SK-N-SH treated with all-trans-retinoic acid at 6 μM for 48 hours (cell line): Measurements from ENCODE around the gene TRPV5.

Source experiments
- ATAC-seq: fragments of 200-7000 bp; cut with Tn5 transposase; 3 replicates; pipeline ENCODE4 v1.9.1; 2020; ENCODE audit warnings: mild to moderate bottlenecking, moderate library complexity
- ARNTL ChIP-seq: fragments of 450-650 bp; formaldehyde crosslinking; IDR thresholded peaks from 2 replicates; pipeline ENCODE4 v1.5.0; 2020; ENCODE audit warnings: low read depth, mild to moderate bottlenecking, moderate library complexity, borderline replicate concordance
- BACH2 ChIP-seq: fragments of 250-450 bp; sonication (Bioruptor Pico); IDR thresholded peaks from 2 replicates; pipeline ENCODE4 v1.9.0; 2021; ENCODE audit warnings: mild to moderate bottlenecking, borderline replicate concordance
- GLIS3 ChIP-seq: fragments of 250-450 bp; sonication (Bioruptor Pico); IDR thresholded peaks from 2 replicates; pipeline ENCODE4 v1.5.0; 2020; ENCODE audit warnings: mild to moderate bottlenecking, moderate library complexity
- ISL1 ChIP-seq: fragments of 250-450 bp; sonication (Bioruptor Pico); IDR thresholded peaks from 2 replicates; pipeline ENCODE4 v2.1.2; 2022; ENCODE audit warnings: mild to moderate bottlenecking, moderate library complexity
- OSR1 ChIP-seq: fragments of 250-450 bp; sonication (Bioruptor Pico); IDR thresholded peaks from 2 replicates; pipeline ENCODE4 v1.8.0; 2022; ENCODE audit warnings: moderate library complexity, mild to moderate bottlenecking, inconsistent platforms
- PATZ1 ChIP-seq: fragments of 250-450 bp; sonication (Bioruptor Pico); IDR thresholded peaks from 2 replicates; pipeline ENCODE4 v1.8.0; 2020; ENCODE audit warnings: mild to moderate bottlenecking, moderate library complexity, borderline replicate concordance
- POU6F1 ChIP-seq: fragments of 250-450 bp; sonication (Bioruptor Pico); IDR thresholded peaks from 2 replicates; pipeline ENCODE4 v1.8.0; 2021; ENCODE audit warnings: low read depth, mild to moderate bottlenecking, moderate library complexity, borderline replicate concordance
- PPARA ChIP-seq: fragments of 250-450 bp; sonication (Bioruptor Pico); IDR thresholded peaks from 2 replicates; pipeline ENCODE4 v1.5.0; 2020; ENCODE audit warnings: mild to moderate bottlenecking, borderline replicate concordance
- RARB ChIP-seq: fragments of 250-450 bp; sonication (Bioruptor Pico); IDR thresholded peaks from 2 replicates; pipeline ENCODE4 v1.8.0; 2021; ENCODE audit warnings: mild to moderate bottlenecking, moderate library complexity
- SNAI2 ChIP-seq: fragments of 250-450 bp; sonication (Bioruptor Pico); IDR thresholded peaks from 2 replicates; pipeline ENCODE4 v1.5.0; 2020; ENCODE audit warnings: mild to moderate bottlenecking, moderate library complexity
- TCF4 ChIP-seq: fragments of 250-450 bp; sonication (Bioruptor Pico); IDR thresholded peaks from 2 replicates; pipeline ENCODE4 v1.8.0; 2021; ENCODE audit warnings: mild to moderate bottlenecking, moderate library complexity, borderline replicate concordance
- TOX ChIP-seq: fragments of 250-450 bp; sonication (Bioruptor Pico); IDR thresholded peaks from 2 replicates; pipeline ENCODE4 v1.8.0; 2021; ENCODE audit warnings: mild to moderate bottlenecking, moderate library complexity, borderline replicate concordance
- TSHZ2 ChIP-seq: fragments of 250-450 bp; sonication (Bioruptor Pico); IDR thresholded peaks from 2 replicates; pipeline ENCODE4 v1.5.0; 2020; ENCODE audit warnings: mild to moderate bottlenecking, moderate library complexity
- ZFP3 ChIP-seq: fragments of 250-450 bp; sonication (Bioruptor Pico); IDR thresholded peaks from 2 replicates; pipeline ENCODE4 v1.5.0; 2020; ENCODE audit warnings: mild to moderate bottlenecking, moderate library complexity
- ZFP30 ChIP-seq: fragments of 450-650 bp; formaldehyde crosslinking; IDR thresholded peaks from 2 replicates; pipeline ENCODE4 v1.5.0; 2022; ENCODE audit warnings: mild to moderate bottlenecking, moderate library complexity
- ZNF565 ChIP-seq: fragments of 450-650 bp; formaldehyde crosslinking; conservative IDR thresholded peaks from 2 replicates; pipeline ENCODE4 v1.5.0; 2020; ENCODE audit warnings: low read depth, mild to moderate bottlenecking, moderate library complexity
- ZNF70 ChIP-seq: fragments of 450-650 bp; formaldehyde crosslinking; IDR thresholded peaks from 2 replicates; pipeline ENCODE4 v1.5.0; 2020; ENCODE audit warnings: mild to moderate bottlenecking, moderate library complexity
- ZNF8 ChIP-seq: fragments of 450-650 bp; formaldehyde crosslinking; IDR thresholded peaks from 2 replicates; pipeline ENCODE4 v1.5.0; 2020; ENCODE audit warnings: mild to moderate bottlenecking, moderate library complexity
- TF ChIP-seq, protein P1 (sequence below): fragments of 250-450 bp; sonication (Bioruptor Pico); IDR thresholded peaks from 2 replicates; pipeline ENCODE4 v1.5.1; 2020; ENCODE audit warnings: low read depth, mild to moderate bottlenecking, moderate library complexity
- TF ChIP-seq, protein P2 (sequence below): fragments of 250-450 bp; sonication (Bioruptor Pico); IDR thresholded peaks from 2 replicates; pipeline ENCODE4 v1.5.1; 2021; ENCODE audit warnings: mild to moderate bottlenecking, moderate library complexity

Gene TRPV5

GRCh38 chr7:142897691-142898090 is 35.9 kb downstream of the TRPV5 start:
- TF ChIP-seq ARNTL (CRISPR knock-in tag): no peak
- TF ChIP-seq, protein P1, sequence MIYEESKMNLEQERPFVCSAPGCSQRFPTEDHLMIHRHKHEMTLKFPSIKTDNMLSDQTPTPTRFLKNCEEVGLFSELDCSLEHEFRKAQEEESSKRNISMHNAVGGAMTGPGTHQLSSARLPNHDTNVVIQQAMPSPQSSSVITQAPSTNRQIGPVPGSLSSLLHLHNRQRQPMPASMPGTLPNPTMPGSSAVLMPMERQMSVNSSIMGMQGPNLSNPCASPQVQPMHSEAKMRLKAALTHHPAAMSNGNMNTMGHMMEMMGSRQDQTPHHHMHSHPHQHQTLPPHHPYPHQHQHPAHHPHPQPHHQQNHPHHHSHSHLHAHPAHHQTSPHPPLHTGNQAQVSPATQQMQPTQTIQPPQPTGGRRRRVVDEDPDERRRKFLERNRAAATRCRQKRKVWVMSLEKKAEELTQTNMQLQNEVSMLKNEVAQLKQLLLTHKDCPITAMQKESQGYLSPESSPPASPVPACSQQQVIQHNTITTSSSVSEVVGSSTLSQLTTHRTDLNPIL: no peak
- no peak for TF ChIP-seq TOX (CRISPR knock-in tag)
- no peak for TF ChIP-seq PPARA
- TF ChIP-seq TSHZ2 (CRISPR knock-in tag): no peak
- no peak for TF ChIP-seq ZNF565 (CRISPR knock-in tag)
- TF ChIP-seq ZNF70 (CRISPR knock-in tag): no peak
- no peak for TF ChIP-seq ISL1 (CRISPR knock-in tag)
- TF ChIP-seq ZFP3 (CRISPR knock-in tag): no peak
- no peak for TF ChIP-seq GLIS3 (CRISPR knock-in tag)
- ATAC-seq: no peak

DNA sequence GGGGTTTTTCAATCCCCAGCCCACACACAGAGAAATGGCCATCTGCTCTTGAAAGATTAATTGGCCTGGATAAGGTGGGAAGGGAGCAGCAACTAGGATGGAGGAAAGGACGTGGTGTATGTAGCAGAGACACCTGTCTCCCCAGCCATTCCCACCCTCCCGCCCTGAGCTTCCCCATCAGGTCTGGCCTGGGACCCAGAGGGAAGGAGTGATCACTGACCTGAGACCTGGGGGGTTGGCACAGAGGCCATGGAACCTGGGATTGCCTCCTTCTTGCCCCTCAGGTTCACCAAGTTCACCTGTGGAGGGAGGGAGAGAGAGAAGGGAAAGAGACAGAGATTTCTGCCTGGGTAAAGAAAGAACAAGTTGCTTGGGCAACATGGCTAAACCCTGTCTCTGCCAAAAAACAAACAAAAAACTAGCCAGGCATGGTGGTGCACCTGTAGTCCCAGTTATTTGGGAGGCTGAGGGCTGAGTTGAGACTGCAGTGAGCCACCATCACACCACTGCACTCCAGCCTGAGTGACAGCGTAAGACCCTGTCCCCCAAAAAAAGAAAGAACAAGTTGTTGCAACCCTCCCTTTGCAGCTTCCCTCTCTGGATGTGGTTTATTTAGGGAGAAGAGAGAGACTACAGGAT is 36.7 kb downstream of the TRPV5 start:
- no peak for ATAC-seq
- no peak for TF ChIP-seq ZFP3 (CRISPR knock-in tag)
- TF ChIP-seq ZNF565 (CRISPR knock-in tag): no peak
- TF ChIP-seq, all 23 proteins: peak for 0

DNA sequence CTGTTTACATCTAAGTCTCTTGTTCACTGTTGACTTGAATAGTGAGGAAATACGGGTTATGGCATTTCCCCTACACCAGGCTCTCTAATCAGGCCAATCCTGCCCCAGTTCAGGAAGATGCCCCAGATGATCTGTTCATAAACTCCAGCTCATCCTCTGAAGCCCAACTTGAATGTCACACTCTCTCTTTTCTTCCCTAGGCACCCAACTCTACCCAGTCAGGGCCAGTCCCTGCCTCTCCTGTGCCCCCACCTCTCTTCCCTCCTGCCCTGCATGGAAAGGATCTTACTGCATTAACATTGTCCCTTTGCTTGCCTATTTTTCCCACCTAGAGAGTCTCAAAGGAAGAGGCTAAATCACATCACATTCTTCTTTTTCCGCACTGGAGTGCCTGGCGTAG is 37.4 kb downstream of the TRPV5 start:
- no peak for ATAC-seq

DNA sequence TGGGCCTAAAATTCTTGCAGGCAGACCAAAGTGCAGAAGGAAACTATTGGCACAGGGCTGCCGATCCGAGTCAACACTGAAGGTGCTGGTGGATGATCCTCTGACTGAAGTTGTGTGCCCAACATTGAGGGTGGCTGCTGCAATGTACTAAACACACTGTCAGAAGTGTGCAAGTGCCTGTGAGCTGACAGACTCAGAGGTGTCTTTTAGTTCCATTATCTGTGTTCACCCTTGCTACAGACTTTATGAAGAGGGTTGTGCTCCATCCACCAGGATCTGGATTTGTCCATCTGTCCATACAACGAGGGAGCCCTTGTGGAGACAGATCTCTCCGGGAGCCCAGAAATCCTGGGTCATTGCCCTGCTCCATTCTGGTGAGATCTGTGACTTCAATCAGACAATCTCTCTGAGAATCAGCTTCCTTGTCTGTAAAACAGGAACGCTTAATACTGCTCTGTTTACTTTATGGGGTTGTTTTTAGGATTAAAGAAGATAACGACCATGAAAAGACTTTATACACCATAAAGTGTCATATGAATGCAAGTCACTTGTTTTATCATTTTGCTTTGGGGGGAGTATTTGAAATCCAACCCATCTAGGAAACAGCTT is 38.5 kb downstream of the TRPV5 start:
- no peak for TF ChIP-seq ZFP3 (CRISPR knock-in tag)
- TF ChIP-seq BACH2 (CRISPR knock-in tag): no peak
- no peak for TF ChIP-seq ZNF70 (CRISPR knock-in tag)
- no peak for TF ChIP-seq SNAI2
- TF ChIP-seq OSR1: no peak
- TF ChIP-seq ARNTL (CRISPR knock-in tag): no peak
- no peak for TF ChIP-seq ZNF565 (CRISPR knock-in tag)
- no peak for TF ChIP-seq TCF4 (CRISPR knock-in tag)
- no peak for ATAC-seq

More for the DNA sequence above, 37.4 kb downstream of the TRPV5 start:
- TF ChIP-seq POU6F1 (CRISPR knock-in tag) (no peak), ARNTL (CRISPR knock-in tag) (no peak)

GRCh38 chr7:142894112-142894984 is 39.2 kb downstream of the TRPV5 start:
- no peak for ATAC-seq
- TF ChIP-seq PPARA (no peak), OSR1 (no peak), TCF4 (CRISPR knock-in tag) (no peak), ZNF8 (CRISPR knock-in tag) (no peak), ZFP30 (CRISPR knock-in tag) (no peak), ZNF565 (CRISPR knock-in tag) (no peak), PATZ1 (CRISPR knock-in tag) (no peak), RARB (no peak), POU6F1 (CRISPR knock-in tag) (no peak)
- TF ChIP-seq, protein P2, sequence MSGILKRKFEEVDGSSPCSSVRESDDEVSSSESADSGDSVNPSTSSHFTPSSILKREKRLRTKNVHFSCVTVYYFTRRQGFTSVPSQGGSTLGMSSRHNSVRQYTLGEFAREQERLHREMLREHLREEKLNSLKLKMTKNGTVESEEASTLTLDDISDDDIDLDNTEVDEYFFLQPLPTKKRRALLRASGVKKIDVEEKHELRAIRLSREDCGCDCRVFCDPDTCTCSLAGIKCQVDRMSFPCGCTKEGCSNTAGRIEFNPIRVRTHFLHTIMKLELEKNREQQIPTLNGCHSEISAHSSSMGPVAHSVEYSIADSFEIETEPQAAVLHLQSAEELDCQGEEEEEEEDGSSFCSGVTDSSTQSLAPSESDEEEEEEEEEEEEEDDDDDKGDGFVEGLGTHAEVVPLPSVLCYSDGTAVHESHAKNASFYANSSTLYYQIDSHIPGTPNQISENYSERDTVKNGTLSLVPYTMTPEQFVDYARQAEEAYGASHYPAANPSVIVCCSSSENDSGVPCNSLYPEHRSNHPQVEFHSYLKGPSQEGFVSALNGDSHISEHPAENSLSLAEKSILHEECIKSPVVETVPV (CRISPR knock-in tag): no peak
